Esophagus squamous epithelium (tissue), 5 donors: ENCODE measurements around the gene MPO. TPM values are rescaled to one million over a fixed set of nuclear protein-coding genes. Genes with fewer than 3 reads are reported as not detected.
A peak's percentile ranks its signal among the peaks of the same experiment; 100 is the strongest.

Experiments used
- DNase-seq: peaks from one replicate; lab custom pipeline; 2025; lab: John Stamatoyannopoulos, UW
- H3K27ac ChIP-seq, 4 donors: fragments of 200-600 bp; sonication (generic); one replicate each; pipeline ENCODE4 v1.5.1; 2016 to 2019; ENCODE audit warnings: mild to moderate bottlenecking in 1 of 4
- H3K27me3 ChIP-seq, 4 donors: fragments of 200-600 bp; sonication (generic); 1 replicate in 3 of 4; 2 replicates in 1 of 4; pipeline versions ENCODE4 v1.5.1 to v1.6.0; 2017 to 2021; ENCODE audit warnings: antibody characterized with exemption in 1 of 4
- H3K36me3 ChIP-seq, 3 donors: fragments of 200-600 bp; sonication (generic); one replicate each; pipeline ENCODE4 v1.5.1; 2016 to 2019
- H3K4me1 ChIP-seq, 3 donors: fragments of 200-600 bp; sonication (generic); one replicate each; pipeline ENCODE4 v1.5.1; 2017 to 2019
- H3K4me3 ChIP-seq, 4 donors: fragments of 200-600 bp; sonication (generic); 1 replicate in 3 of 4; 2 replicates in 1 of 4; pipeline ENCODE4 v1.5.1; 2016 to 2019; ENCODE audit warnings: mild to moderate bottlenecking in 2 of 4, moderate library complexity in 1 of 4
- H3K9me3 ChIP-seq, 3 donors: fragments of 200-600 bp; sonication (generic); one replicate each; pipeline ENCODE4 v1.5.1; 2016 to 2019
- CTCF ChIP-seq, 6 experiments: fragments of 450-650 bp in 4 of 6; fragments of 200-600 bp in 2 of 6; sonication (generic) in 2 of 6; IDR thresholded peaks; one replicate each; pipeline ENCODE4 v1.5.1; 2016 to 2019; ENCODE audit warnings: antibody characterized with exemption in 6 of 6, mild to moderate bottlenecking in 4 of 6, moderate library complexity in 4 of 6
- POLR2A ChIP-seq, 4 donors: fragments of 450-650 bp; IDR thresholded peaks; one replicate each; pipeline ENCODE4 v1.6.1; 2017; ENCODE audit warnings: antibody characterized with exemption in 4 of 4, mild to moderate bottlenecking in 4 of 4, moderate library complexity in 3 of 4
- WGBS, 2 donors: methylation state at CpG; one replicate each; pipeline ENCODE4 v1.1.5; 2018; 5-methylcytosine and 5-hydroxymethylcytosine counted together
- intact Hi-C: fragments of 100-400 bp; cut with DNase I; formaldehyde crosslinking; loops from one replicate; pipeline ENCODE4 v1.15.0; 2022
- total RNA-seq, 4 donors: library from RNA; depleted of rRNA; stranded (reverse); fragments of >200 nt; gene quantifications; one replicate each; pipeline ENCODE4 v1.1.0, GENCODE V29; 2016
- donor health status: DM: yes; HTN: yes; CAD: no.

MPO gene
- total RNA-seq, 4 donors from 2014 or later = not detected

- Histone ChIP-seq H3K9me3 (no peaks in the 10 kb centered on the region), H3K27ac (no peak overlapping the region), H3K4me1 (peaks cover 0 to 15% (median 0%) of the 10 kb centered on the region in 3 donors), H3K4me3 (no peak overlapping the region), H3K36me3 (no peaks in the 10 kb centered on the region), H3K27me3 (peaks cover 0 to 64% (median 0%) of the 10 kb centered on the region in 4 donors)
- intact Hi-C loops = no loop called here
- TF ChIP-seq CTCF (IDR thresholded peaks at IDR 0.05) = no peak
- TF ChIP-seq POLR2A (IDR thresholded peaks at IDR 0.05) = no peak
- 89 to 91% methylated on average over 11 to 18 of the region's 36 CpGs for WGBS, 2 donors
- DNase-seq = no peak
These were observed 2.7 kb downstream of the MPO start for GRCh38 chr17:58277802-58278595.

- DNase-seq = no peak
- intact Hi-C loops = no loop called here
These were observed 3.5 kb downstream of the MPO start for GRCh38 chr17:58277107-58277801.

GRCh38 chr17:58276423-58276822, 4.3 kb downstream of the MPO start:
- no peaks in the 10 kb centered on the region for H3K9me3 ChIP-seq
- H3K4me1 ChIP-seq = peaks cover 0 to 15% (median 0%) of the 10 kb centered on the region in 3 donors
- TF ChIP-seq CTCF (IDR thresholded peaks at IDR 0.05) (no peak), POLR2A (IDR thresholded peaks at IDR 0.05) (no peak)
- 42% methylated on average over 2 of the region's 2 CpGs; no CpG with 5 or more reads in 1 of the 2 donors for WGBS, 2 donors
- H3K27ac ChIP-seq = no peak overlapping the region
- H3K36me3 ChIP-seq = no peaks in the 10 kb centered on the region
- intact Hi-C loops = no loop called here
- H3K4me3 ChIP-seq = no peak overlapping the region
- no peak for DNase-seq
- H3K27me3 ChIP-seq = peaks cover 0 to 59% (median 0%) of the 10 kb centered on the region in 4 donors

More at GRCh38 chr17:58277107-58277801, 3.5 kb downstream of the MPO start:
- peak in 3 of 6 experiments; percentile 28 to 39 (median 28) for TF ChIP-seq CTCF (IDR thresholded peaks at IDR 0.05)
- TF ChIP-seq POLR2A (IDR thresholded peaks at IDR 0.05) = no peak
- Histone ChIP-seq H3K27me3 (peaks cover 0 to 64% (median 0%) of the 10 kb centered on the region in 4 donors), H3K9me3 (no peaks in the 10 kb centered on the region), H3K4me1 (peaks cover 0 to 15% (median 0%) of the 10 kb centered on the region in 3 donors), H3K36me3 (no peaks in the 10 kb centered on the region), H3K27ac (no peak overlapping the region), H3K4me3 (no peak overlapping the region)
- WGBS, 2 donors = 54 to 69% methylated on average over 5 of the region's 5 CpGs

- Histone ChIP-seq H3K9me3 (no peaks in the 10 kb centered on the region), H3K4me3 (no peak overlapping the region), H3K4me1 (peaks cover 0 to 15% (median 0%) of the 10 kb centered on the region in 3 donors), H3K36me3 (no peaks in the 10 kb centered on the region), H3K27ac (no peak overlapping the region), H3K27me3 (peaks cover 0 to 49% (median 0%) of the 10 kb centered on the region in 4 donors)
- TF ChIP-seq POLR2A (IDR thresholded peaks at IDR 0.05) (no peak), CTCF (IDR thresholded peaks at IDR 0.05) (no peak)
- intact Hi-C loops = no loop called here
- WGBS, 2 donors = 53 to 78% methylated on average over 4 to 10 of the region's 10 CpGs
- no peak for DNase-seq
These were observed 5.3 kb downstream of the MPO start for GRCh38 chr17:58275417-58275816.
